Lung (tissue), 12 donors: Measurements from ENCODE around the gene HOXC5. TPM values are rescaled to one million over a fixed set of nuclear protein-coding genes. Genes with fewer than 3 reads are reported as not detected.

Source experiments
- ATAC-seq: fragments of 200-7000 bp; cut with Tn5 transposase; one replicate; pipeline ENCODE4 v1.9.1; 2020; ENCODE audit warnings: moderate number of reproducible peaks; ENCODE audit not compliant: insufficient read depth, low FRiP score
- DNase-seq, 3 donors: peaks; one replicate each; pipeline ENCODE4 v3.0.0-alpha.2; 2013 to 2017
- H3K27ac ChIP-seq, 2 donors: one replicate each; pipeline ENCODE4 v1.5.1; 2013; ENCODE audit warnings: mild to moderate bottlenecking in 2 of 2, moderate library complexity in 2 of 2, control low read depth in 1 of 2, inconsistent platforms in 1 of 2, low read depth in 1 of 2, low read length in 1 of 2
- H3K27me3 ChIP-seq, 3 donors: one replicate each; pipeline ENCODE4 v1.5.1; 2013; ENCODE audit warnings: low read length in 2 of 3; ENCODE audit not compliant: control insufficient read depth in 3 of 3, insufficient read depth in 3 of 3
- H3K36me3 ChIP-seq, 4 donors: one replicate each; pipeline ENCODE4 v1.5.1; 2013; ENCODE audit warnings: low read length in 4 of 4, mild to moderate bottlenecking in 1 of 4, moderate library complexity in 1 of 4; ENCODE audit not compliant: control insufficient read depth in 4 of 4, insufficient read depth in 4 of 4
- H3K4me1 ChIP-seq, 5 donors: one replicate each; pipeline ENCODE4 v1.5.1; 2013; ENCODE audit warnings: low read length in 5 of 5, mild to moderate bottlenecking in 2 of 5, moderate library complexity in 1 of 5; ENCODE audit not compliant: control insufficient read depth in 5 of 5, insufficient read depth in 5 of 5
- H3K4me3 ChIP-seq: one replicate; pipeline ENCODE4 v1.5.1; 2013; ENCODE audit warnings: mild to moderate bottlenecking, control low read depth, moderate library complexity
- H3K9ac ChIP-seq, 2 donors: one replicate each; pipeline ENCODE4 v1.5.1; 2013; ENCODE audit warnings: low read length in 2 of 2, control low read depth in 1 of 2; ENCODE audit not compliant: insufficient read depth in 1 of 2
- H3K9me3 ChIP-seq, 4 donors: one replicate each; pipeline ENCODE4 v1.5.1; 2013; ENCODE audit warnings: low read length in 3 of 4, mild to moderate bottlenecking in 1 of 4, moderate library complexity in 1 of 4; ENCODE audit not compliant: control insufficient read depth in 4 of 4, insufficient read depth in 3 of 4
- CTCF ChIP-seq: IDR thresholded peaks from 2 replicates; pipeline ENCODE4 v1.5.1; 2012; ENCODE audit warnings: mild to moderate bottlenecking; ENCODE audit errors: control extremely low read depth, extremely low read depth
- WGBS, 2 donors: extraction: QIAGEN DNeasy Blood & Tissue Kit; methylation state at CpG; one replicate each; pipeline ENCODE4 v1.1.7; 2013; 5-methylcytosine and 5-hydroxymethylcytosine counted together
- polyA plus RNA-seq, 2 donors: library from polyadenylated mRNA; stranded (reverse); fragments of 200-250 nt; gene quantifications; one replicate each; pipeline ENCODE4 v1.2.1, GENCODE V29; 2013
- total RNA-seq, 2 donors: library from RNA; depleted of rRNA in 1 of 2; stranded (reverse); fragments of >200 nt in 1 of 2; gene quantifications; one replicate each; pipeline ENCODE4 v1.2.1, GENCODE V29; 2014 to 2021
- donor health status: control.
- donor health status: control.
- donor health status: Bipolar disorder and iron deficiency.
- donor health status: healthy.
- donor health status: DM: yes; HTN: yes; CAD: no.

HOXC5 gene
- total and polyA plus RNA-seq, 4 donors: 0.08 to 0.26 (median 0.17) TPM

DNA sequence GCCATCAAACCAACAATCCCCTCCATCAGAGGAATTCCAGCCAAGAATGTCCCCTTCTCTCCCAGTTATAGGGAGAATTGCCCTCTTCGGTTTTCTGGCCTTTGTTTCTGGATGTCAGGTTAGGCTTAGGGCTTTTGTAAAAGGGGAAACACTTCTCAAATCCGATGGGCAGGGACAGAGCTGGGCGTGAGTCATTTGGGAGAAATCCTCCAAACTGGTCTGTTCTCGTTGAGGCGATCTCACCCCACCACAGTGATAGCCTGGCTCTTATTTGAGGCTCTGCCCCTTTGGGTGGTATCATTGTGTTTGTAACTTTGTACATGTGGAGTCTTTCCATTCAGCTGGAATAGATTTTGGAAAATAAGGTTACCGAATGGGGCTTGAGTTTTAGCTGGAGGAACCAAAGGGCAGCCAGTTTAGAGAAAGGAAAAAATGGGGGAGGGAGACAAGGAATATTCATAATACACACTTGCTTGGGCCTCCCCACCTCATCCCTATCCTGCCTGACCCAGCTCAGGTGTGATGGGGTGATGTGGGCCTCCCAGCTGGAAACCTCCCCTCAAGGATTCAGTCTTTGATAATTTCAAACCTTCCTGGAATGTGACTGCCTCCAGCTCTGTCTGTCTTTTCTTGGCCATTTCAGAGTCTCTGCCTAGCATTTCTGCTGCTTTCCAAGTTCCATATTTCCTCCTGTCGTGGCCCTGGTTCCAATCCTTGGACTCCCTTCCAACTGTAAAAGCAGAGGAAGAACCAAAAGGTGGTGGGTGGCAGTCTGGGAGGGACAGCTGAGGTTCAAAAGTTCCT is 28.3 kb downstream of the HOXC5 start:
- no peaks in the 10 kb centered on the region for H3K36me3 ChIP-seq
- peaks cover 0 to 3% (median 0%) of the 10 kb centered on the region in 4 donors for H3K9me3 ChIP-seq
- H3K4me1 ChIP-seq: peaks cover 0 to 26% (median 0%) of the 10 kb centered on the region in 5 donors
- H3K27me3 ChIP-seq: peaks cover 0 to 72% (median 26%) of the 10 kb centered on the region in 3 donors
- H3K9ac ChIP-seq: no peak overlapping the region
- ATAC-seq (no peak), DNase-seq (no peak)
- WGBS, 2 donors: 48 to 55% methylated on average over 7 of the region's 7 CpGs
- H3K27ac ChIP-seq: no peak overlapping the region
- no peak for TF ChIP-seq CTCF
- H3K4me3 ChIP-seq: no peak overlapping the region

DNA sequence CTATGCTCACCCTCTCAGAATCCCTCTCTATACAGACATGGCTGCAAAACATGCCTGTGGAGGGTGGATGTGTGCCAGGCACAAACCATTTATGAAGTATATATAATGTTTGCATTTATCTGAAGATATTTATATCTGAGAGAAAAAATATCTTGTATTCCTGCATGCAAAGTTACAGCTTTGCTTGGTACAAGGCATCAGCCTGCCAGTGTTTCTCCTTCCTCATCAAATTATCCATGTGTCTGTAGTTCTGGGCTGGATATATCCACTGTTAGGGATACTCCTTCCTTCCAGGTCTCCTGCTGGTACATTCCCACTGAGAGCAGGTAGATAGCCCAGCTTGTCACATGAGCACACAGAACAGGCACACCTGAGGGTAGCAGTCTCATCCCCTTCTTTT is 32.8 kb downstream of the HOXC5 start:
- H3K36me3 ChIP-seq: no peaks in the 10 kb centered on the region
- no peak overlapping the region for H3K27ac ChIP-seq
- peaks cover 0 to 3% (median 0%) of the 10 kb centered on the region in 4 donors for H3K9me3 ChIP-seq
- peaks cover 0 to 38% (median 10%) of the 10 kb centered on the region in 3 donors for H3K27me3 ChIP-seq
- DNase-seq (no peak), ATAC-seq (no peak)
- H3K4me3 ChIP-seq: no peak overlapping the region
- no peak overlapping the region for H3K9ac ChIP-seq
- H3K4me1 ChIP-seq: peaks cover 0 to 12% (median 0%) of the 10 kb centered on the region in 5 donors
- no peak for TF ChIP-seq CTCF

DNA sequence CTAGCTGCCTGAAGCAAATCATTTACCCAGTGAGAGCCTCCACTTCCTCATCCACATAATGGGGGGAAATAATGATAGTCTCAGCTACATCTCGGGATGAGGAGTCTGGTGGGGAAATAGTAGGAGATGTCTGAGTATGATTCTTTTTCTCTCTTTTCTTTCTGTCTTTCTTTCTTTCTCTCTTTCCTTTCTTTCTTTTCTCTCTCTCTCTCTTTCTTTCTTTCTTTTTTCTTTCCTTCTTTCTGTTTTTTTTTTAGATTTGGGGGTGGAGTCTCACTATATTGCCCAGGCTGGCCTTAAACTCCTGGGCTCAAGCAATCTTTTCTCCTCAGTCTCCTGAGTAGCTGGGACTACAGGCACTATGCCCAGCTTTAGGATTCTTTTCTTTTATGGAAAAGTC is 33.6 kb downstream of the HOXC5 start:
- H3K27me3 ChIP-seq: peaks cover 0 to 35% (median 4%) of the 10 kb centered on the region in 3 donors
- no peak overlapping the region for H3K9ac ChIP-seq
- H3K27ac ChIP-seq: no peak overlapping the region
- H3K9me3 ChIP-seq: peaks cover 0 to 3% (median 0%) of the 10 kb centered on the region in 4 donors
- no peak for TF ChIP-seq CTCF
- H3K4me1 ChIP-seq: peaks cover 0 to 12% (median 0%) of the 10 kb centered on the region in 5 donors
- H3K4me3 ChIP-seq: no peak overlapping the region
- ATAC-seq (no peak), DNase-seq (no peak)
- WGBS, 2 donors: 81 to 83% methylated on average over 1 of the region's 1 CpG
- no peaks in the 10 kb centered on the region for H3K36me3 ChIP-seq
